ENCODE data around the gene LAMA5. TPM values are rescaled to one million over a fixed set of nuclear protein-coding genes. Genes with fewer than 3 reads are reported as not detected.

LAMA5 gene
- polyA plus RNA-seq, 3 donors: 0.05 TPM; not detected in 2

DNA sequence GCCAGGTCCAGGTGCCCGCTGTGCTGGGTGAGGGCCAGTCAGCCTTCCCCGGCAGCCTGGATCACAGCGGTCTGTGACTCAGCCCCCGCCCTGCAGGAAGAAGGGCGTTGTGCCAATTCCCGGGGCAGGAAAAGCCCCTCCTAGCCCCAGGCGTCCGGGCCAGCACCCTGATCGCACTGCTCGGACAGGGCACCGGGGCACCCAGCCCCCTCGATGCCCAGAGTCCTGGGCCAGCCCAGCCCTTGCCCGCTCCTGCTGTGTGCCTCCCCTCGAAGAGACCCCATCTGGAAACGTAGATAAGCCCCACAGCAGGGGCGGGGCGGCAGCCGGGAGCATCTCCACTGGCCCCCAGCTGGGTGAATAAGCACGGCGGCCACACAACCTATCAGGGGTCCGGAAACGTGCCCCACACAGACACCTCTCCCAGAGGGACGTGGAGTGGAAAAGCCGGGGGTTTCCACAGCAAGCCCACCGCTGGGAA, 9.9 kb downstream of the LAMA5 start:
- H3K4me3 ChIP-seq (replicated peaks in 1 of 3; ENCODE audit: low read depth in 2 of 3, low read length in 3 of 3): no peak overlapping the region
- TF ChIP-seq, protein P1, sequence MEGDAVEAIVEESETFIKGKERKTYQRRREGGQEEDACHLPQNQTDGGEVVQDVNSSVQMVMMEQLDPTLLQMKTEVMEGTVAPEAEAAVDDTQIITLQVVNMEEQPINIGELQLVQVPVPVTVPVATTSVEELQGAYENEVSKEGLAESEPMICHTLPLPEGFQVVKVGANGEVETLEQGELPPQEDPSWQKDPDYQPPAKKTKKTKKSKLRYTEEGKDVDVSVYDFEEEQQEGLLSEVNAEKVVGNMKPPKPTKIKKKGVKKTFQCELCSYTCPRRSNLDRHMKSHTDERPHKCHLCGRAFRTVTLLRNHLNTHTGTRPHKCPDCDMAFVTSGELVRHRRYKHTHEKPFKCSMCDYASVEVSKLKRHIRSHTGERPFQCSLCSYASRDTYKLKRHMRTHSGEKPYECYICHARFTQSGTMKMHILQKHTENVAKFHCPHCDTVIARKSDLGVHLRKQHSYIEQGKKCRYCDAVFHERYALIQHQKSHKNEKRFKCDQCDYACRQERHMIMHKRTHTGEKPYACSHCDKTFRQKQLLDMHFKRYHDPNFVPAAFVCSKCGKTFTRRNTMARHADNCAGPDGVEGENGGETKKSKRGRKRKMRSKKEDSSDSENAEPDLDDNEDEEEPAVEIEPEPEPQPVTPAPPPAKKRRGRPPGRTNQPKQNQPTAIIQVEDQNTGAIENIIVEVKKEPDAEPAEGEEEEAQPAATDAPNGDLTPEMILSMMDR (IDR thresholded peaks at IDR 0.05): no peak
- no peak overlapping the region for H2AFZ ChIP-seq (ENCODE audit: insufficient read depth, low read depth, low read length, poor library complexity, severe bottlenecking)
- peaks cover 0 to 11% of the 10 kb centered on the region in 2 donors for H3K27me3 ChIP-seq (ENCODE audit: control insufficient read depth in 2 of 2, insufficient read depth in 2 of 2, low read length in 2 of 2)
- H3K4me1 Mint-ChIP-seq: no peaks in the 10 kb centered on the region
- no peaks in the 10 kb centered on the region for H3K36me3 ChIP-seq (replicated peaks in 1 of 2; ENCODE audit: control insufficient read depth in 1 of 2, insufficient read depth in 2 of 2, low read length in 2 of 2)
- no peaks in the 10 kb centered on the region for H4K20me1 ChIP-seq (ENCODE audit: insufficient read depth, low read length)
- no peaks in the 10 kb centered on the region for H3K9me3 Mint-ChIP-seq
- WGBS (ENCODE audit: insufficient coverage): 26% methylated on average over 25 of the region's 25 CpGs
- no peaks in the 10 kb centered on the region for H3K4me1 ChIP-seq (ENCODE audit: control insufficient read depth in 1 of 2, insufficient read depth in 2 of 2, low read length in 2 of 2)
- no peaks in the 10 kb centered on the region for H3K9me3 ChIP-seq (replicated peaks in 1 of 2; ENCODE audit: control insufficient read depth in 1 of 2, insufficient read depth in 1 of 2, low read length in 2 of 2)
- no peak overlapping the region for H3K4me3 Mint-ChIP-seq
- H3K27me3 Mint-ChIP-seq (ENCODE audit: low read depth in 3 of 3): peaks cover 0 to 26% (median 14%) of the 10 kb centered on the region in 3 donors
- no peaks in the 10 kb centered on the region for H3K36me3 Mint-ChIP-seq
- H3K9ac ChIP-seq (ENCODE audit: insufficient read depth, low read length, poor library complexity, severe bottlenecking): no peak overlapping the region
- H3K27ac ChIP-seq (ENCODE audit: low read depth in 1 of 2, low read length in 2 of 2): no peak overlapping the region
- no peak for DNase-seq
- no peak overlapping the region for H3K27ac Mint-ChIP-seq
- intact Hi-C loops (cut with micrococcal nuclease): no loop called here
- no peaks in the 10 kb centered on the region for H3K79me2 ChIP-seq (ENCODE audit: insufficient read depth, low read length)
- no peak overlapping the region for H3K4me2 ChIP-seq (replicated peaks; ENCODE audit: extremely low read depth, low read length, poor library complexity, severe bottlenecking)

DNA sequence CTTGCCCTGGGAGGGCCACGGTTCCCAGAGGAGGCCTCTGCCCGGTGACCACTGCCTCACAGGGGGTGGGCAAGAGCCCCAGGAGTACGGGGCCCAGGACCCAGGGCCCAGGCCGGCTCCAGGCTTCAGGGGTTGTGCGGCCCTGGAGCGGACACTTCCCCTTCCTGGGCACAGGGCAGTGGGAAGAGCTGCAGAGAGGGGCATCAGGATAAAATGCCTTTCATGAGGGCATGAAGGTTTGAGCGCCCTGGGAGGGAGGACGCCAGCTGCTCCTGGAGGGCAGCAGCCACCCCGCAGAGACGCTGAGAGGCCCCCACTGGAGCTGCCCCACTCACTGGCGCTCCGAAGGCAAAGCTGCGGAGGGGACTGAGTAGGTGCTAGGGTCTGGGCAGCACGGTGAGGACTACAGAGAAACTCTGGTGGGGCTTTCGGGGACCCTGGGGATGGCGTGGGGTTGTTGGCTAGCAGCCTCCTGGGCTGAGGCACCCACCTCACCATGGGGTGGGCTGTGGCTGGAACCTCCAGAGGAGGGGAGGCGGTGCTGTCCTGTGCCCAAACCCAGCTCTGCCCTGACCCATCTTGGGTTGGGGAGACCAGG, 10.4 kb downstream of the LAMA5 start:
- peaks cover 0 to 11% of the 10 kb centered on the region in 2 donors for H3K27me3 ChIP-seq (ENCODE audit: control insufficient read depth in 2 of 2, insufficient read depth in 2 of 2, low read length in 2 of 2)
- Mint-ChIP-seq H3K36me3 (no peaks in the 10 kb centered on the region), H3K27me3 (ENCODE audit: low read depth in 3 of 3) (peaks cover 2 to 26% (median 14%) of the 10 kb centered on the region in 3 donors), H3K4me3 (no peak overlapping the region), H3K4me1 (no peaks in the 10 kb centered on the region), H3K9me3 (no peaks in the 10 kb centered on the region), H3K27ac (no peak overlapping the region)
- H2AFZ ChIP-seq (ENCODE audit: insufficient read depth, low read depth, low read length, poor library complexity, severe bottlenecking): no peak overlapping the region
- H3K4me1 ChIP-seq (ENCODE audit: control insufficient read depth in 1 of 2, insufficient read depth in 2 of 2, low read length in 2 of 2): no peaks in the 10 kb centered on the region
- DNase-seq: no peak
- WGBS (ENCODE audit: insufficient coverage): 72% methylated on average over 11 of the region's 17 CpGs
- H3K79me2 ChIP-seq (ENCODE audit: insufficient read depth, low read length): no peaks in the 10 kb centered on the region
- intact Hi-C loops (cut with micrococcal nuclease): no loop called here
- H3K9me3 ChIP-seq (replicated peaks in 1 of 2; ENCODE audit: control insufficient read depth in 1 of 2, insufficient read depth in 1 of 2, low read length in 2 of 2): no peaks in the 10 kb centered on the region
- H3K27ac ChIP-seq (ENCODE audit: low read depth in 1 of 2, low read length in 2 of 2): no peak overlapping the region
- no peak overlapping the region for H3K4me3 ChIP-seq (replicated peaks in 1 of 3; ENCODE audit: low read depth in 2 of 3, low read length in 3 of 3)
- H3K9ac ChIP-seq (ENCODE audit: insufficient read depth, low read length, poor library complexity, severe bottlenecking): no peak overlapping the region
- TF ChIP-seq, protein P1 (IDR thresholded peaks at IDR 0.05): no peak
- no peaks in the 10 kb centered on the region for H4K20me1 ChIP-seq (ENCODE audit: insufficient read depth, low read length)
- no peaks in the 10 kb centered on the region for H3K36me3 ChIP-seq (replicated peaks in 1 of 2; ENCODE audit: control insufficient read depth in 1 of 2, insufficient read depth in 2 of 2, low read length in 2 of 2)
- no peak overlapping the region for H3K4me2 ChIP-seq (replicated peaks; ENCODE audit: extremely low read depth, low read length, poor library complexity, severe bottlenecking)
